HEK293 (cell line): Measurements from ENCODE around the gene ADCY6.

Experiments
- CTCF ChIA-PET: fragments of 350-600 bp; formaldehyde crosslinking; extraction: SDS; loops from one replicate; lab custom pipeline; 2021; ENCODE audit warnings: antibody characterized with exemption; lab: Yijun Ruan, JAX
- POLR2A ChIA-PET: fragments of 300-600 bp; formaldehyde crosslinking; extraction: SDS; loops from one replicate; lab custom pipeline; 2020; ENCODE audit warnings: antibody characterized with exemption, inconsistent platforms; lab: Yijun Ruan, JAX
- H3K27ac ChIP-seq: fragments of 200-500 bp; sonication (Bioruptor generic); 2 replicates; pipeline ENCODE4 v1.5.1; 2014; ENCODE audit warnings: low read depth, low read length, control low read depth, inconsistent platforms; ENCODE audit errors: extremely low read depth
- H3K36me3 ChIP-seq, 2 experiments: fragments of 200-500 bp in 1 of 2; sonication (Bioruptor generic) in 1 of 2; 1 replicate in 1 of 2; 2 replicates in 1 of 2; pipeline ENCODE4 v1.5.1; 2014 to 2017; ENCODE audit warnings: inconsistent platforms in 2 of 2, low read length in 2 of 2; ENCODE audit not compliant: control insufficient read depth in 2 of 2, insufficient read depth in 1 of 2
- H3K4me1 ChIP-seq: fragments of 200-500 bp; sonication (Bioruptor generic); 2 replicates; pipeline ENCODE4 v1.5.1; 2014; ENCODE audit warnings: mild to moderate bottlenecking, low read length, inconsistent platforms; ENCODE audit not compliant: control insufficient read depth, insufficient read depth
- H3K4me3 ChIP-seq: 2 replicates; pipeline ENCODE4 v1.5.1; 2011; ENCODE audit warnings: low read depth, mild to moderate bottlenecking, control low read depth, low read length, moderate library complexity
- H3K9me3 ChIP-seq: fragments of 200-500 bp; sonication (Bioruptor generic); 2 replicates; pipeline ENCODE4 v1.5.1; 2014; ENCODE audit warnings: low read depth, low read length, inconsistent platforms; ENCODE audit not compliant: control insufficient read depth, insufficient read depth
- EGR2 ChIP-seq: fragments of 450-650 bp; formaldehyde crosslinking; IDR thresholded peaks from 2 replicates; pipeline ENCODE4 v1.5.1; 2016; ENCODE audit warnings: low read depth, missing biosample characterization, missing genetic modification characterization
- GLI4 ChIP-seq: fragments of 450-650 bp; formaldehyde crosslinking; IDR thresholded peaks from 2 replicates; pipeline ENCODE4 v1.5.1; 2016; ENCODE audit warnings: missing biosample characterization, missing genetic modification characterization
- SP3 ChIP-seq: fragments of 450-650 bp; formaldehyde crosslinking; IDR thresholded peaks from 2 replicates; pipeline ENCODE4 v1.5.1; 2016; ENCODE audit warnings: missing biosample characterization, missing genetic modification characterization
- ZBTB8A ChIP-seq: fragments of 450-650 bp; formaldehyde crosslinking; IDR thresholded peaks from 2 replicates; pipeline ENCODE4 v1.5.1; 2016; ENCODE audit warnings: missing biosample characterization, missing genetic modification characterization
- ZEB2 ChIP-seq: fragments of 450-650 bp; formaldehyde crosslinking; IDR thresholded peaks from 2 replicates; pipeline ENCODE4 v1.5.1; 2016; ENCODE audit warnings: missing biosample characterization, missing genetic modification characterization
- ZNF416 ChIP-seq: fragments of 450-650 bp; formaldehyde crosslinking; IDR thresholded peaks from 2 replicates; pipeline ENCODE4 v1.5.1; 2016; ENCODE audit warnings: missing biosample characterization, missing genetic modification characterization
- ZNF423 ChIP-seq: fragments of 450-650 bp; formaldehyde crosslinking; IDR thresholded peaks from 2 replicates; pipeline ENCODE4 v1.5.1; 2016; ENCODE audit warnings: missing biosample characterization, missing genetic modification characterization
- ZSCAN30 ChIP-seq: fragments of 450-650 bp; IDR thresholded peaks from 2 replicates; pipeline ENCODE4 v1.5.1; 2018; ENCODE audit warnings: missing biosample characterization, mild to moderate bottlenecking, missing genetic modification characterization, moderate library complexity
- TF ChIP-seq, protein P1 (sequence below): fragments of 450-650 bp; IDR thresholded peaks from 2 replicates; pipeline ENCODE4 v1.5.1; 2018; ENCODE audit warnings: missing biosample characterization, missing genetic modification characterization
- TF ChIP-seq, protein P2 (sequence below): fragments of 450-650 bp; formaldehyde crosslinking; optimal IDR thresholded peaks from 2 replicates; pipeline ENCODE3; 2016; ENCODE audit warnings: missing biosample characterization, mild to moderate bottlenecking, missing genetic modification characterization
- TF ChIP-seq, protein P3 (sequence below): fragments of 450-650 bp; formaldehyde crosslinking; IDR thresholded peaks from 2 replicates; pipeline ENCODE4 v1.5.1; 2016; ENCODE audit warnings: missing biosample characterization, missing genetic modification characterization
- TF ChIP-seq, protein P4 (sequence below): fragments of 450-650 bp; formaldehyde crosslinking; IDR thresholded peaks from 2 replicates; pipeline ENCODE4 v1.5.1; 2016; ENCODE audit warnings: missing biosample characterization, missing genetic modification characterization
- TF ChIP-seq, protein P5 (sequence below): fragments of 450-650 bp; formaldehyde crosslinking; IDR thresholded peaks from 2 replicates; pipeline ENCODE4 v1.5.1; 2017; ENCODE audit warnings: missing biosample characterization, missing genetic modification characterization
- TF ChIP-seq, protein P6 (sequence below): fragments of 450-650 bp; formaldehyde crosslinking; IDR thresholded peaks from 2 replicates; pipeline ENCODE4 v1.5.1; 2016; ENCODE audit warnings: missing biosample characterization, missing genetic modification characterization

The ADCY6 gene

DNA sequence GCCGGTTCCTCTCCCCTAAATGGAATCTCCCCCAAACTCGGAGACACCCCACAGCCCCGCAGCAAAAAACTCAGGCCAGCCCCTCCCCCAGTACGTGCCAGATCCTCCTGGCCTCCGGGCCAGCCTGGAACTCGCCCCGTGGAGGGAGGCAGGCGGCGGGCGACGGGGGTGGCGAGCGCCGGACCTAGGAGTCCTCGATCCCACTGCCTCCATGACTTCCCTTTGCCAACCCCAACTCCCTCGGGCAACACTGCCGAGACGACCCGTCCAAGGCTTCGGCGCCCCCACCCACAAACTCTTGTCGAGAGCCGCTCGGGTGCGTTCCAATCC lies 400 bp downstream of the ADCY6 start:
- TF ChIP-seq GLI4 (tag by site-specific recombination) (0 out of 2 replicates have a peak, but pooled peaks have one; percentile 56), SP3 (tag by site-specific recombination) (no peak), ZEB2 (tag by site-specific recombination) (no peak), ZNF423 (tag by site-specific recombination) (peak; percentile 31; the same call in 1 of the 2 replicates), EGR2 (tag by site-specific recombination) (0 out of 2 replicates have a peak, but pooled peaks have one; percentile 9), ZNF416 (tag by site-specific recombination) (no peak), ZBTB8A (no peak), ZSCAN30 (tag by site-specific recombination) (0 out of 2 replicates have a peak, but pooled peaks have one; percentile 11)
- TF ChIP-seq, protein P1, sequence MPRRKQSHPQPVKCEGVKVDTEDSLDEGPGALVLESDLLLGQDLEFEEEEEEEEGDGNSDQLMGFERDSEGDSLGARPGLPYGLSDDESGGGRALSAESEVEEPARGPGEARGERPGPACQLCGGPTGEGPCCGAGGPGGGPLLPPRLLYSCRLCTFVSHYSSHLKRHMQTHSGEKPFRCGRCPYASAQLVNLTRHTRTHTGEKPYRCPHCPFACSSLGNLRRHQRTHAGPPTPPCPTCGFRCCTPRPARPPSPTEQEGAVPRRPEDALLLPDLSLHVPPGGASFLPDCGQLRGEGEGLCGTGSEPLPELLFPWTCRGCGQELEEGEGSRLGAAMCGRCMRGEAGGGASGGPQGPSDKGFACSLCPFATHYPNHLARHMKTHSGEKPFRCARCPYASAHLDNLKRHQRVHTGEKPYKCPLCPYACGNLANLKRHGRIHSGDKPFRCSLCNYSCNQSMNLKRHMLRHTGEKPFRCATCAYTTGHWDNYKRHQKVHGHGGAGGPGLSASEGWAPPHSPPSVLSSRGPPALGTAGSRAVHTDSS = no peak
- TF ChIP-seq, protein P2, sequence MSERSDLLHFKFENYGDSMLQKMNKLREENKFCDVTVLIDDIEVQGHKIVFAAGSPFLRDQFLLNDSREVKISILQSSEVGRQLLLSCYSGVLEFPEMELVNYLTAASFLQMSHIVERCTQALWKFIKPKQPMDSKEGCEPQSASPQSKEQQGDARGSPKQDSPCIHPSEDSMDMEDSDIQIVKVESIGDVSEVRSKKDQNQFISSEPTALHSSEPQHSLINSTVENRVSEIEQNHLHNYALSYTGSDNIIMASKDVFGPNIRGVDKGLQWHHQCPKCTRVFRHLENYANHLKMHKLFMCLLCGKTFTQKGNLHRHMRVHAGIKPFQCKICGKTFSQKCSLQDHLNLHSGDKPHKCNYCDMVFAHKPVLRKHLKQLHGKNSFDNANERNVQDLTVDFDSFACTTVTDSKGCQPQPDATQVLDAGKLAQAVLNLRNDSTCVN (tag by site-specific recombination) = peak; percentile 74
- TF ChIP-seq, protein P3, sequence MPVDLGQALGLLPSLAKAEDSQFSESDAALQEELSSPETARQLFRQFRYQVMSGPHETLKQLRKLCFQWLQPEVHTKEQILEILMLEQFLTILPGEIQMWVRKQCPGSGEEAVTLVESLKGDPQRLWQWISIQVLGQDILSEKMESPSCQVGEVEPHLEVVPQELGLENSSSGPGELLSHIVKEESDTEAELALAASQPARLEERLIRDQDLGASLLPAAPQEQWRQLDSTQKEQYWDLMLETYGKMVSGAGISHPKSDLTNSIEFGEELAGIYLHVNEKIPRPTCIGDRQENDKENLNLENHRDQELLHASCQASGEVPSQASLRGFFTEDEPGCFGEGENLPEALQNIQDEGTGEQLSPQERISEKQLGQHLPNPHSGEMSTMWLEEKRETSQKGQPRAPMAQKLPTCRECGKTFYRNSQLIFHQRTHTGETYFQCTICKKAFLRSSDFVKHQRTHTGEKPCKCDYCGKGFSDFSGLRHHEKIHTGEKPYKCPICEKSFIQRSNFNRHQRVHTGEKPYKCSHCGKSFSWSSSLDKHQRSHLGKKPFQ (tag by site-specific recombination) = no peak
- TF ChIP-seq, protein P4, sequence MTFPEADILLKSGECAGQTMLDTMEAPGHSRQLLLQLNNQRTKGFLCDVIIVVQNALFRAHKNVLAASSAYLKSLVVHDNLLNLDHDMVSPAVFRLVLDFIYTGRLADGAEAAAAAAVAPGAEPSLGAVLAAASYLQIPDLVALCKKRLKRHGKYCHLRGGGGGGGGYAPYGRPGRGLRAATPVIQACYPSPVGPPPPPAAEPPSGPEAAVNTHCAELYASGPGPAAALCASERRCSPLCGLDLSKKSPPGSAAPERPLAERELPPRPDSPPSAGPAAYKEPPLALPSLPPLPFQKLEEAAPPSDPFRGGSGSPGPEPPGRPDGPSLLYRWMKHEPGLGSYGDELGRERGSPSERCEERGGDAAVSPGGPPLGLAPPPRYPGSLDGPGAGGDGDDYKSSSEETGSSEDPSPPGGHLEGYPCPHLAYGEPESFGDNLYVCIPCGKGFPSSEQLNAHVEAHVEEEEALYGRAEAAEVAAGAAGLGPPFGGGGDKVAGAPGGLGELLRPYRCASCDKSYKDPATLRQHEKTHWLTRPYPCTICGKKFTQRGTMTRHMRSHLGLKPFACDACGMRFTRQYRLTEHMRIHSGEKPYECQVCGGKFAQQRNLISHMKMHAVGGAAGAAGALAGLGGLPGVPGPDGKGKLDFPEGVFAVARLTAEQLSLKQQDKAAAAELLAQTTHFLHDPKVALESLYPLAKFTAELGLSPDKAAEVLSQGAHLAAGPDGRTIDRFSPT (tag by site-specific recombination) = 0 out of 2 replicates have a peak, but pooled peaks have one; percentile 36
- TF ChIP-seq, protein P5, sequence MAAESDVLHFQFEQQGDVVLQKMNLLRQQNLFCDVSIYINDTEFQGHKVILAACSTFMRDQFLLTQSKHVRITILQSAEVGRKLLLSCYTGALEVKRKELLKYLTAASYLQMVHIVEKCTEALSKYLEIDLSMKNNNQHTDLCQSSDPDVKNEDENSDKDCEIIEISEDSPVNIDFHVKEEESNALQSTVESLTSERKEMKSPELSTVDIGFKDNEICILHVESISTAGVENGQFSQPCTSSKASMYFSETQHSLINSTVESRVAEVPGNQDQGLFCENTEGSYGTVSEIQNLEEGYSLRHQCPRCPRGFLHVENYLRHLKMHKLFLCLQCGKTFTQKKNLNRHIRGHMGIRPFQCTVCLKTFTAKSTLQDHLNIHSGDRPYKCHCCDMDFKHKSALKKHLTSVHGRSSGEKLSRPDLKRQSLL (tag by site-specific recombination) = no peak
- TF ChIP-seq, protein P6, sequence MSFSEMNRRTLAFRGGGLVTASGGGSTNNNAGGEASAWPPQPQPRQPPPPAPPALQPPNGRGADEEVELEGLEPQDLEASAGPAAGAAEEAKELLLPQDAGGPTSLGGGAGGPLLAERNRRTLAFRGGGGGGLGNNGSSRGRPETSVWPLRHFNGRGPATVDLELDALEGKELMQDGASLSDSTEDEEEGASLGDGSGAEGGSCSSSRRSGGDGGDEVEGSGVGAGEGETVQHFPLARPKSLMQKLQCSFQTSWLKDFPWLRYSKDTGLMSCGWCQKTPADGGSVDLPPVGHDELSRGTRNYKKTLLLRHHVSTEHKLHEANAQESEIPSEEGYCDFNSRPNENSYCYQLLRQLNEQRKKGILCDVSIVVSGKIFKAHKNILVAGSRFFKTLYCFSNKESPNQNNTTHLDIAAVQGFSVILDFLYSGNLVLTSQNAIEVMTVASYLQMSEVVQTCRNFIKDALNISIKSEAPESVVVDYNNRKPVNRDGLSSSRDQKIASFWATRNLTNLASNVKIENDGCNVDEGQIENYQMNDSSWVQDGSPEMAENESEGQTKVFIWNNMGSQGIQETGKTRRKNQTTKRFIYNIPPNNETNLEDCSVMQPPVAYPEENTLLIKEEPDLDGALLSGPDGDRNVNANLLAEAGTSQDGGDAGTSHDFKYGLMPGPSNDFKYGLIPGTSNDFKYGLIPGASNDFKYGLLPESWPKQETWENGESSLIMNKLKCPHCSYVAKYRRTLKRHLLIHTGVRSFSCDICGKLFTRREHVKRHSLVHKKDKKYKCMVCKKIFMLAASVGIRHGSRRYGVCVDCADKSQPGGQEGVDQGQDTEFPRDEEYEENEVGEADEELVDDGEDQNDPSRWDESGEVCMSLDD (tag by site-specific recombination) = 0 out of 2 replicates have a peak, but pooled peaks have one; percentile 40
- TF ChIP-seq, all 188 proteins: peak for 7
- peak overlapping the region; percentile 82; the same call in 1 of the 2 replicates for H3K27ac ChIP-seq
- peaks cover 0 to under 1% of the 10 kb centered on the region in 2 experiments; a peak in 2 of 3 replicates for H3K36me3 ChIP-seq
- peak overlapping the region; percentile 77 for H3K4me3 ChIP-seq
- POLR2A ChIA-PET = interaction anchor here (0.6 to 1.8 kb wide), 8 partner anchors 21 to 106 kb away, joined by 3 to 6 read pairs (median 4); partner anchors contain the start of genes CCNT1, DDX23 and KANSL2
- CTCF ChIA-PET = interaction anchor here (1.0 to 2.1 kb wide), 4 partner anchors 9 to 35 kb away, joined by 3 to 12 read pairs (median 5); no protein-coding TSS in a partner anchor
- H3K4me1 ChIP-seq = peaks cover 6% of the 10 kb centered on the region
- no peaks in the 10 kb centered on the region for H3K9me3 ChIP-seq
